Naive thymus-derived CD4-positive, alpha-beta T cell (primary cell): ENCODE results near the gene TINAG. TPM values are rescaled to one million over a fixed set of nuclear protein-coding genes. Genes with fewer than 3 reads are reported as not detected.

ENCODE experiments used
- ATAC-seq: fragments of 150-1000 bp; cut with Tn5 transposase; 2 replicates; pipeline ENCODE4 v1.10.0; 2021; ENCODE audit warnings: mild to moderate bottlenecking, moderate library complexity
- CTCF ChIA-PET: fragments of 350-600 bp; sonication (Branson Sonifier 250); formaldehyde crosslinking; loops from one replicate; lab custom pipeline; 2021; ENCODE audit warnings: antibody characterized with exemption; lab: Charles Lee
- POLR2A ChIA-PET: fragments of 350-600 bp; sonication (Branson Sonifier 250); formaldehyde crosslinking; loops from one replicate; lab custom pipeline; 2021; ENCODE audit warnings: antibody characterized with exemption, inconsistent platforms; lab: Charles Lee
- DNase-seq, 9 donors: peaks; one replicate each; pipeline versions ENCODE4 v3.0.0 to v3.0.0-alpha.2; 2020 to 2022; ENCODE audit warnings: mixed read lengths in 1 of 9
- H3K27ac ChIP-seq: one replicate; pipeline ENCODE4 v1.7.0; 2013; ENCODE audit warnings: mild to moderate bottlenecking, low read depth, low read length, moderate library complexity
- H3K27me3 ChIP-seq, 2 donors: one replicate each; pipeline ENCODE4 v1.7.0; 2013; ENCODE audit warnings: low read length in 2 of 2, mild to moderate bottlenecking in 2 of 2, moderate library complexity in 2 of 2; ENCODE audit not compliant: control insufficient read depth in 2 of 2, insufficient read depth in 2 of 2
- H3K36me3 ChIP-seq, 3 experiments: 1 replicate in 2 of 3; 2 replicates in 1 of 3; pipeline ENCODE4 v1.7.0; 2013; ENCODE audit warnings: low read length in 3 of 3, mild to moderate bottlenecking in 3 of 3, moderate library complexity in 1 of 3; ENCODE audit not compliant: insufficient read depth in 3 of 3, control insufficient read depth in 2 of 3
- H3K4me1 ChIP-seq, 2 donors: one replicate each; pipeline ENCODE4 v1.7.0; 2013; ENCODE audit warnings: low read length in 2 of 2, mild to moderate bottlenecking in 2 of 2, moderate library complexity in 1 of 2; ENCODE audit not compliant: control insufficient read depth in 2 of 2, insufficient read depth in 2 of 2
- H3K4me3 ChIP-seq: 2 replicates; pipeline ENCODE4 v1.7.0; 2013; ENCODE audit warnings: mild to moderate bottlenecking, low read length
- H3K9me3 ChIP-seq, 3 experiments: 1 replicate in 2 of 3; 2 replicates in 1 of 3; pipeline ENCODE4 v1.7.0; 2013; ENCODE audit warnings: low read length in 3 of 3; ENCODE audit not compliant: control insufficient read depth in 2 of 3
- H3K27ac Mint-ChIP-seq, 9 donors: one replicate each; pipeline ENCODE4 v1.8.0; 2020 to 2022; ENCODE audit warnings: mixed read lengths in 9 of 9, mild to moderate bottlenecking in 8 of 9, moderate library complexity in 5 of 9, inconsistent platforms in 2 of 9
- H3K27me3 Mint-ChIP-seq, 5 donors: one replicate each; pipeline ENCODE4 v1.8.0; 2021 to 2022; ENCODE audit warnings: mixed read lengths in 5 of 5, mild to moderate bottlenecking in 1 of 5
- H3K36me3 Mint-ChIP-seq, 5 donors: one replicate each; pipeline ENCODE4 v1.8.0; 2020 to 2022; ENCODE audit warnings: mixed read lengths in 5 of 5, mild to moderate bottlenecking in 3 of 5, inconsistent platforms in 1 of 5
- H3K4me1 Mint-ChIP-seq, 7 donors: one replicate each; pipeline ENCODE4 v1.8.0; 2020 to 2022; ENCODE audit warnings: mixed read lengths in 7 of 7, mild to moderate bottlenecking in 3 of 7, inconsistent platforms in 1 of 7
- H3K4me3 Mint-ChIP-seq, 10 donors: one replicate each; pipeline ENCODE4 v1.8.0; 2020 to 2022; ENCODE audit warnings: mild to moderate bottlenecking in 10 of 10, mixed read lengths in 10 of 10, moderate library complexity in 6 of 10, inconsistent platforms in 2 of 10
- H3K9me3 Mint-ChIP-seq, 11 donors: one replicate each; pipeline ENCODE4 v1.8.0; 2020 to 2022; ENCODE audit warnings: mixed read lengths in 11 of 11, mild to moderate bottlenecking in 4 of 11, inconsistent platforms in 1 of 11, moderate library complexity in 1 of 11
- intact Hi-C, 2 donors: fragments of 100-400 bp; cut with micrococcal nuclease; formaldehyde crosslinking; loops; one replicate each; pipeline ENCODE4 v1.15.1; 2023
- polyA plus RNA-seq, 2 donors: library from polyadenylated mRNA; unstranded; fragments of 300-500 nt; fragmentation: Illumina TruSeq; gene quantifications; one replicate each; pipeline ENCODE4 v1.2.3, GENCODE V29; 2021
- total RNA-seq, 6 experiments: library from RNA in 5 of 6; stranded (reverse) in 5 of 6; gene quantifications; 1 replicate in 5 of 6; 2 replicates in 1 of 6; pipeline ENCODE4 v1.2.3 and lab custom pipeline; 2021 to 2026

TINAG gene
- total and polyA plus RNA-seq, 7 experiments from 2014 or later, result not detected

GRCh38 chr6:54288474-54288873 lies 19.8 kb upstream of the TINAG start:
- CTCF ChIA-PET, result no interaction called here
- Mint-ChIP-seq H3K4me1 (no peaks in the 10 kb centered on the region), H3K27ac (no peak overlapping the region), H3K36me3 (no peaks in the 10 kb centered on the region), H3K27me3 (no peaks in the 10 kb centered on the region), H3K9me3 (peaks cover 0 to 25% (median 2%) of the 10 kb centered on the region in 11 donors), H3K4me3 (no peak overlapping the region)
- no peaks in the 10 kb centered on the region for H3K36me3 ChIP-seq
- DNase-seq (no peak), ATAC-seq (no peak)
- POLR2A ChIA-PET, result no interaction called here
- intact Hi-C loops, result no loop called here
- no peaks in the 10 kb centered on the region for H3K9me3 ChIP-seq
- no peaks in the 10 kb centered on the region for H3K4me1 ChIP-seq
- no peak overlapping the region for H3K4me3 ChIP-seq
- no peak overlapping the region for H3K27ac ChIP-seq
- no peaks in the 10 kb centered on the region for H3K27me3 ChIP-seq

- no peak for DNase-seq
- Histone ChIP-seq H3K36me3 (no peaks in the 10 kb centered on the region), H3K9me3 (no peaks in the 10 kb centered on the region), H3K27me3 (no peaks in the 10 kb centered on the region), H3K27ac (no peak overlapping the region), H3K4me3 (no peak overlapping the region), H3K4me1 (no peaks in the 10 kb centered on the region)
- intact Hi-C loops, result no loop called here
- no peak for ATAC-seq
- H3K9me3 Mint-ChIP-seq, result peaks cover 0 to 25% (median 2%) of the 10 kb centered on the region in 11 donors
- H3K27me3 Mint-ChIP-seq, result no peaks in the 10 kb centered on the region
- no peak overlapping the region for H3K27ac Mint-ChIP-seq
- POLR2A ChIA-PET, result no interaction called here
- H3K4me3 Mint-ChIP-seq, result no peak overlapping the region
- CTCF ChIA-PET, result no interaction called here
- no peaks in the 10 kb centered on the region for H3K36me3 Mint-ChIP-seq
- no peaks in the 10 kb centered on the region for H3K4me1 Mint-ChIP-seq
Measured at GRCh38 chr6:54289426-54289825, 18.8 kb upstream of the TINAG start.

- Histone ChIP-seq H3K4me3 (no peak overlapping the region), H3K27me3 (no peaks in the 10 kb centered on the region), H3K36me3 (no peaks in the 10 kb centered on the region), H3K9me3 (no peaks in the 10 kb centered on the region), H3K4me1 (no peaks in the 10 kb centered on the region), H3K27ac (no peak overlapping the region)
- CTCF ChIA-PET, result no interaction called here
- no peaks in the 10 kb centered on the region for H3K4me1 Mint-ChIP-seq
- ATAC-seq (no peak), DNase-seq (no peak)
- no peak overlapping the region for H3K27ac Mint-ChIP-seq
- POLR2A ChIA-PET, result no interaction called here
- no peaks in the 10 kb centered on the region for H3K36me3 Mint-ChIP-seq
- no peaks in the 10 kb centered on the region for H3K27me3 Mint-ChIP-seq
- H3K9me3 Mint-ChIP-seq, result peaks cover 0 to 18% (median 4%) of the 10 kb centered on the region in 11 donors
- no peak overlapping the region for H3K4me3 Mint-ChIP-seq
- intact Hi-C loops, result no loop called here
Measured at GRCh38 chr6:54291146-54291545, 17.1 kb upstream of the TINAG start.

- Mint-ChIP-seq H3K27me3 (no peaks in the 10 kb centered on the region), H3K36me3 (no peaks in the 10 kb centered on the region), H3K9me3 (peaks cover 0 to 18% (median 4%) of the 10 kb centered on the region in 11 donors), H3K4me3 (no peak overlapping the region), H3K4me1 (no peaks in the 10 kb centered on the region), H3K27ac (no peak overlapping the region)
- ATAC-seq, result no peak
- intact Hi-C loops, result no loop called here
- no peak overlapping the region for H3K27ac ChIP-seq
- ChIA-PET POLR2A (no interaction called here), CTCF (no interaction called here)
- H3K36me3 ChIP-seq, result no peaks in the 10 kb centered on the region
- no peaks in the 10 kb centered on the region for H3K9me3 ChIP-seq
- H3K4me1 ChIP-seq, result no peaks in the 10 kb centered on the region
- DNase-seq, result no peak
- H3K4me3 ChIP-seq, result no peak overlapping the region
- H3K27me3 ChIP-seq, result no peaks in the 10 kb centered on the region
Measured at GRCh38 chr6:54291738-54292137, 16.5 kb upstream of the TINAG start.

GRCh38 chr6:54294965-54295532 lies 13.2 kb upstream of the TINAG start:
- H3K36me3 ChIP-seq, result no peaks in the 10 kb centered on the region
- intact Hi-C loops, result no loop called here
- Mint-ChIP-seq H3K27me3 (no peaks in the 10 kb centered on the region), H3K27ac (no peak overlapping the region), H3K4me1 (peaks cover 0 to 2% (median 0%) of the 10 kb centered on the region in 7 donors), H3K4me3 (no peak overlapping the region), H3K36me3 (no peaks in the 10 kb centered on the region), H3K9me3 (peaks cover 0 to 5% (median 2%) of the 10 kb centered on the region in 11 donors)
- ChIA-PET CTCF (no interaction called here), POLR2A (no interaction called here)
- no peak for DNase-seq
- no peak overlapping the region for H3K27ac ChIP-seq
- H3K4me1 ChIP-seq, result no peaks in the 10 kb centered on the region
- H3K9me3 ChIP-seq, result no peaks in the 10 kb centered on the region
- no peaks in the 10 kb centered on the region for H3K27me3 ChIP-seq
- no peak overlapping the region for H3K4me3 ChIP-seq
- no peak for ATAC-seq

- H3K27ac Mint-ChIP-seq, result no peak overlapping the region
Measured at GRCh38 chr6:54299542-54300269, 8.5 kb upstream of the TINAG start.

GRCh38 chr6:54301770-54302169 lies 6.5 kb upstream of the TINAG start:
- Histone ChIP-seq H3K4me1 (no peaks in the 10 kb centered on the region), H3K27me3 (no peaks in the 10 kb centered on the region), H3K27ac (no peak overlapping the region), H3K4me3 (no peak overlapping the region), H3K36me3 (no peaks in the 10 kb centered on the region), H3K9me3 (no peaks in the 10 kb centered on the region)
- ATAC-seq, result no peak
- Mint-ChIP-seq H3K4me3 (no peak overlapping the region), H3K4me1 (peaks cover 0 to 2% (median 0%) of the 10 kb centered on the region in 7 donors), H3K36me3 (no peaks in the 10 kb centered on the region), H3K27ac (no peak overlapping the region), H3K9me3 (peaks cover 0 to 4% (median 0%) of the 10 kb centered on the region in 11 donors), H3K27me3 (no peaks in the 10 kb centered on the region)
- DNase-seq, result no peak
- CTCF ChIA-PET, result no interaction called here
- intact Hi-C loops, result no loop called here
- POLR2A ChIA-PET, result no interaction called here

More at GRCh38 chr6:54299542-54300269, 8.5 kb upstream of the TINAG start:
- DNase-seq, result no peak
- Histone ChIP-seq H3K27me3 (no peaks in the 10 kb centered on the region), H3K27ac (no peak overlapping the region), H3K4me1 (no peaks in the 10 kb centered on the region), H3K4me3 (no peak overlapping the region), H3K9me3 (no peaks in the 10 kb centered on the region), H3K36me3 (no peaks in the 10 kb centered on the region)
- Mint-ChIP-seq H3K4me1 (peaks cover 0 to 2% (median 0%) of the 10 kb centered on the region in 7 donors), H3K9me3 (peaks cover 0 to 5% (median 2%) of the 10 kb centered on the region in 11 donors), H3K27me3 (no peaks in the 10 kb centered on the region), H3K36me3 (no peaks in the 10 kb centered on the region), H3K4me3 (no peak overlapping the region)
- ChIA-PET POLR2A (no interaction called here), CTCF (no interaction called here)
- intact Hi-C loops, result no loop called here
- no peak for ATAC-seq
